Bronchial epithelial cell (primary cell): ENCODE data around the gene FAM237B. TPM values are rescaled to one million over a fixed set of nuclear protein-coding genes. Genes with fewer than 3 reads are reported as not detected.
"Not testable (repeated sequence)": the region's sequence is repeated elsewhere in the genome, so short reads cannot be mapped to it uniquely, and the experiment has no call there.

Experiments
- DNase-seq: peaks from one replicate; pipeline ENCODE4 v3.0.0-alpha.2; 2010; ENCODE audit warnings: low read depth
- FAIRE-seq: peaks from 2 replicates; lab custom pipeline; 2011; peaks lifted over from hg19 to GRCh38; lab: Jason Lieb, UNC
- H3K27me3 ChIP-seq: 2 replicates; pipeline ENCODE4 v1.5.1; 2011; ENCODE audit warnings: low read length; ENCODE audit not compliant: control insufficient read depth, insufficient read depth
- H3K36me3 ChIP-seq: 2 replicates; pipeline ENCODE4 v1.5.1; 2011; ENCODE audit warnings: low read length; ENCODE audit not compliant: control insufficient read depth, insufficient read depth
- H3K4me3 ChIP-seq: 2 replicates; pipeline ENCODE4 v1.5.1; 2011; ENCODE audit warnings: mild to moderate bottlenecking, low read depth, low read length, control low read depth
- CTCF ChIP-seq: IDR thresholded peaks from 2 replicates; pipeline ENCODE4 v1.5.1; 2011; ENCODE audit warnings: mild to moderate bottlenecking, moderate library complexity, low read length, control low read depth, inconsistent platforms; ENCODE audit not compliant: insufficient read depth, severe bottlenecking
- total RNA-seq: library from RNA; depleted of rRNA; stranded (reverse); fragments of >200 nt; gene quantifications from 2 replicates; pipeline ENCODE4 v1.2.1, GENCODE V29; 2014

The FAM237B gene
- total RNA-seq, 1 donor from 2014 or later: not detected

GRCh38 chr7:90345595-90346335 lies 24.7 kb upstream of the FAM237B start:
- peak overlapping the region; percentile 71 for H3K4me3 ChIP-seq
- no peaks in the 10 kb centered on the region for H3K36me3 ChIP-seq
- TF ChIP-seq CTCF: no peak
- FAIRE-seq (no peak), DNase-seq (peak; percentile 50)
- no peaks in the 10 kb centered on the region for H3K27me3 ChIP-seq

GRCh38 chr7:90345016-90345415 lies 23.9 kb upstream of the FAM237B start:
- TF ChIP-seq CTCF: no peak
- FAIRE-seq: no peak
- Histone ChIP-seq H3K36me3 (no peaks in the 10 kb centered on the region), H3K4me3 (no peak overlapping the region), H3K27me3 (no peaks in the 10 kb centered on the region)
- no peak for DNase-seq

- DNase-seq (no peak), FAIRE-seq (no peak)
- no peak for TF ChIP-seq CTCF
- no peaks in the 10 kb centered on the region for H3K36me3 ChIP-seq
- H3K27me3 ChIP-seq: no peaks in the 10 kb centered on the region
- no peak overlapping the region for H3K4me3 ChIP-seq
These were observed 16.0 kb upstream of the FAM237B start for GRCh38 chr7:90337106-90337505.

GRCh38 chr7:90334926-90335325 lies 13.8 kb upstream of the FAM237B start:
- not testable (repeated sequence) for DNase-seq, H3K36me3 ChIP-seq, H3K27me3 ChIP-seq, H3K4me3 ChIP-seq, FAIRE-seq

DNA sequence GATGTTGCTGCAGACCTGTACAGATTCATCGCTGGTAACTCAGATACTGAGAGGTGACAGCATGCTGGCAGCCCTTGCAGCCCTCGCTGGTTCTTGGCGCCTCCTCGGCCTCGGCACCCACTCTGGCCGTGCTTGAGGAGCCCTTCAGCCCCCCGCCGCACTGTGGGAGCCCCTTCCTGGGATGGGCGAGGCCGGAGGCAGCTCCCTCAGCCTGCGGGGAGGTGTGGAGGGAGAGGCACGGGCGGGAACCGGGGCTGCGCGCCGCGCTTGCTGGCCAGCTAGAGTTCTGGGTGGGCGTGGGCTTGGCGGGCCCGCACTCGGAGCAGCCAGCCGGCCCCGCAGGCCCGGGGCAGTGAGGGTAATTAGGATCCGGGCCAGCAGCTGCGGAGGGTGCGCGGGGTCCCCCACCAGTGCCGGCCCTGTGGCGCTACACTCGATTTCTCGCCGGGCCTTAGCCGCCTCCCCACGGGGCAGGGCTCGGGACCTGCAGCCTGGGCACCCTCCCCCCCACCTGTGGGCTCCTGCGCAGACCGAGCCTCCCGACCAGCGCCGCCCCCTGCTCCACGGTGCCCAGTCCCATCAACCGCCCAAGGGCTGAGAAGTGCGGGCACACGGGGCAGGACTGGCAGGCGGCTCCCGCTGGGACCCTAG lies 13.2 kb upstream of the FAM237B start:
- H3K4me3 ChIP-seq: no peak overlapping the region
- TF ChIP-seq CTCF: no peak
- FAIRE-seq (no peak), DNase-seq (no peak)
- H3K36me3 ChIP-seq: no peaks in the 10 kb centered on the region
- H3K27me3 ChIP-seq: no peaks in the 10 kb centered on the region

GRCh38 chr7:90326500-90326899 lies 5.4 kb upstream of the FAM237B start:
- no peak for DNase-seq
- H3K27me3 ChIP-seq: peaks cover 8% of the 10 kb centered on the region
- no peak for FAIRE-seq
- H3K36me3 ChIP-seq: no peaks in the 10 kb centered on the region
- no peak for TF ChIP-seq CTCF
- no peak overlapping the region for H3K4me3 ChIP-seq
